Measurements from ENCODE around the gene JARID2. TPM values are rescaled to one million over a fixed set of nuclear protein-coding genes. Genes with fewer than 3 reads are reported as not detected.

Gene JARID2
- total and polyA plus RNA-seq, 2 of the 4 experiments (the other 2 are of a cell fraction): 9.6 to 12.9 TPM

DNA sequence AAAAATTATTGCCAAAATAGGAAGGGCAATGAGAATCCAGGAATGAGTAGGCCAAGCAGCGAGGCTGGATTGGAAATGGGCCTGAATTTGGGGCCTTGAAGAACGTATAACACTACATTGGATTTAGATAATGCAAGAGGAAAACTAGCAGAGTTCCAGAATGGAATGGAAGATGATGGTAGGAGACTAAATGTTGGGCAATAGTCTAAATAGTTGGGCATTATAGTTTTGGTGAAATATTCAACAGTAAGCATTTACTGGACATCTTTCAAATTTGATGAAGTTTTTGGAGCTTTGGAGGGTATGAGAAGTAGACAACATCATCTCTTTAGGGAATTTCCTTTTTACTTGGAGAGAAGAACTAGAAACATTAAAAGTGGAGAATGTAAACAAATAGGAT, 3.4 kb upstream of the JARID2 start:
- H3K14ac ChIP-seq (replicated peaks; ENCODE audit: low read depth, low read length): no peak overlapping the region
- H3K4me3 ChIP-seq (ENCODE audit: insufficient read depth, low read depth, low read length): no peak overlapping the region
- H3K9me1 ChIP-seq (ENCODE audit: insufficient read depth, low read length): no peaks in the 10 kb centered on the region
- intact Hi-C loops (cut with micrococcal nuclease) (loop anchor here (10.0 kb wide), 1 partner anchor 438 kb away; no protein-coding TSS in a partner anchor), dilution Hi-C loops (cut with HindIII; ENCODE audit: low sequenced_read_pairs, unreplicated experiment) (no loop called here), in situ Hi-C loops (cut with MboI; ENCODE audit: low sequenced_read_pairs) (loop anchor here (10.0 kb wide), 1 partner anchor 1028 kb away; no protein-coding TSS in a partner anchor)
- DNase-seq (no peak), ATAC-seq (ENCODE audit: low read depth) (no peak)
- ChIA-PET CTCF (interaction anchor here (0.5 kb wide), 1 partner anchor 1538 kb away, joined by 4 read pairs; no protein-coding TSS in a partner anchor), POLR2A (ENCODE audit: unreplicated experiment) (no interaction called here)
- no peak overlapping the region for H2BK20ac ChIP-seq (ENCODE audit: low read depth, low read length)
- no peak overlapping the region for H3K18ac ChIP-seq (ENCODE audit: low read depth, low read length)
- H2AK5ac ChIP-seq (ENCODE audit: low read depth, low read length): no peak overlapping the region
- H3K23ac ChIP-seq (ENCODE audit: low read depth, low read length): no peak overlapping the region
- H2BK120ac ChIP-seq (ENCODE audit: low read depth, low read length): no peak overlapping the region
- no peak overlapping the region for H2AFZ ChIP-seq (replicated peaks; ENCODE audit: low read length, poor library complexity)
- BruUV-seq (replicated peaks): no TSS peak
- H3K9me3 ChIP-seq (ENCODE audit: control insufficient read depth, insufficient read depth, low read length): no peaks in the 10 kb centered on the region
- no peak overlapping the region for H4K91ac ChIP-seq (ENCODE audit: insufficient read depth, low read depth, low read length)
- no peak overlapping the region for H2BK5ac ChIP-seq (ENCODE audit: low read depth, low read length, poor library complexity, severe bottlenecking)
- TF ChIP-seq, protein P1, sequence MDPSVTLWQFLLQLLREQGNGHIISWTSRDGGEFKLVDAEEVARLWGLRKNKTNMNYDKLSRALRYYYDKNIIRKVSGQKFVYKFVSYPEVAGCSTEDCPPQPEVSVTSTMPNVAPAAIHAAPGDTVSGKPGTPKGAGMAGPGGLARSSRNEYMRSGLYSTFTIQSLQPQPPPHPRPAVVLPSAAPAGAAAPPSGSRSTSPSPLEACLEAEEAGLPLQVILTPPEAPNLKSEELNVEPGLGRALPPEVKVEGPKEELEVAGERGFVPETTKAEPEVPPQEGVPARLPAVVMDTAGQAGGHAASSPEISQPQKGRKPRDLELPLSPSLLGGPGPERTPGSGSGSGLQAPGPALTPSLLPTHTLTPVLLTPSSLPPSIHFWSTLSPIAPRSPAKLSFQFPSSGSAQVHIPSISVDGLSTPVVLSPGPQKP (IDR thresholded peaks at IDR 0.05; ENCODE audit: borderline replicate concordance, low read depth, low read length): no peak
- TF ChIP-seq CEBPB (IDR thresholded peaks at IDR 0.05; ENCODE audit: low read depth, low read length) (peak; percentile 41; the same call in 1 of the 2 replicates), CHD1 (IDR thresholded peaks at IDR 0.05; ENCODE audit: low read depth, low read length) (no peak), RCOR1 (IDR thresholded peaks at IDR 0.05; ENCODE audit: insufficient replicate concordance, low read length) (no peak), MXI1 (IDR thresholded peaks at IDR 0.05; ENCODE audit: borderline replicate concordance, low read depth, low read length) (no peak)
- TF ChIP-seq, protein P2, sequence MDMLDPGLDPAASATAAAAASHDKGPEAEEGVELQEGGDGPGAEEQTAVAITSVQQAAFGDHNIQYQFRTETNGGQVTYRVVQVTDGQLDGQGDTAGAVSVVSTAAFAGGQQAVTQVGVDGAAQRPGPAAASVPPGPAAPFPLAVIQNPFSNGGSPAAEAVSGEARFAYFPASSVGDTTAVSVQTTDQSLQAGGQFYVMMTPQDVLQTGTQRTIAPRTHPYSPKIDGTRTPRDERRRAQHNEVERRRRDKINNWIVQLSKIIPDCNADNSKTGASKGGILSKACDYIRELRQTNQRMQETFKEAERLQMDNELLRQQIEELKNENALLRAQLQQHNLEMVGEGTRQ (IDR thresholded peaks at IDR 0.05; ENCODE audit: low read depth, low read length): no peak
- H3K4me1 ChIP-seq (ENCODE audit: control insufficient read depth, insufficient read depth, low read length): peaks cover 4% of the 10 kb centered on the region
- H3K27ac ChIP-seq (ENCODE audit: insufficient read depth, low read length): no peak overlapping the region
- H2BK15ac ChIP-seq (ENCODE audit: low read depth, low read length): no peak overlapping the region
- no peaks in the 10 kb centered on the region for H3K36me3 ChIP-seq (ENCODE audit: control insufficient read depth, insufficient read depth, low read length)
- H3K56ac ChIP-seq (ENCODE audit: extremely low read depth, insufficient read depth, low read length): no peak overlapping the region
- H3K9ac ChIP-seq (ENCODE audit: low read depth, low read length): no peak overlapping the region
- no peak overlapping the region for H3K4me2 ChIP-seq (ENCODE audit: low read depth, low read length)
- no peak overlapping the region for H3K4ac ChIP-seq (ENCODE audit: low read depth, low read length)
- no peak overlapping the region for H2AK9ac ChIP-seq (replicated peaks; ENCODE audit: low read depth, low read length, poor library complexity)
- peaks cover 0 to 16% of the 10 kb centered on the region in 2 experiments; a peak in 2 of 4 replicates for H3K79me1 ChIP-seq (ENCODE audit: low read depth in 1 of 2, low read length in 2 of 2)
- H4K5ac ChIP-seq (ENCODE audit: low read depth, low read length): no peak overlapping the region
- no peak overlapping the region for H4K8ac ChIP-seq (ENCODE audit: low read depth in 2 of 2, low read length in 2 of 2)
- WGBS, 2 experiments (ENCODE audit: extremely low coverage in 2 of 2, insufficient read length in 1 of 2): no CpG with 5 or more reads among the region's 2 CpGs
- H4K20me1 ChIP-seq (ENCODE audit: insufficient read depth, low read length): no peaks in the 10 kb centered on the region; the same call in 1 of the 2 replicates
- no peaks in the 10 kb centered on the region for H3K27me3 ChIP-seq (ENCODE audit: control insufficient read depth, insufficient read depth, low read length)
